Duodenal mucosa (tissue), 2 donors: Measurements from ENCODE around the gene GAD2.

Source experiments
- H3K27ac ChIP-seq: one replicate; pipeline ENCODE4 v1.7.0; 2013; ENCODE audit warnings: low read depth, low read length
- H3K27me3 ChIP-seq, 2 donors: one replicate each; pipeline ENCODE4 v1.7.0; 2013; ENCODE audit warnings: low read length in 2 of 2, control low read depth in 1 of 2; ENCODE audit not compliant: insufficient read depth in 2 of 2, control insufficient read depth in 1 of 2
- H3K36me3 ChIP-seq, 2 donors: one replicate each; pipeline ENCODE4 v1.7.0; 2013; ENCODE audit warnings: low read length in 2 of 2, control low read depth in 1 of 2; ENCODE audit not compliant: insufficient read depth in 2 of 2, control insufficient read depth in 1 of 2
- H3K4me1 ChIP-seq, 2 donors: one replicate each; pipeline ENCODE4 v1.7.0; 2013; ENCODE audit warnings: low read length in 2 of 2, control low read depth in 1 of 2; ENCODE audit not compliant: insufficient read depth in 2 of 2, control insufficient read depth in 1 of 2
- H3K4me3 ChIP-seq, 2 donors: one replicate each; pipeline ENCODE4 v1.7.0; 2013; ENCODE audit warnings: low read length in 2 of 2, low read depth in 1 of 2
- H3K9ac ChIP-seq, 2 donors: one replicate each; pipeline ENCODE4 v1.7.0; 2013; ENCODE audit warnings: low read length in 2 of 2, low read depth in 1 of 2
- H3K9me3 ChIP-seq, 2 donors: one replicate each; pipeline ENCODE4 v1.7.0; 2013; ENCODE audit warnings: low read length in 2 of 2, control low read depth in 1 of 2; ENCODE audit not compliant: control insufficient read depth in 1 of 2

GAD2 gene

GRCh38 chr10:26216585-26217395 is at the start of gene GAD2:
Gene GAD2, plus strand, starts transcription at chr10:26216774. Its CDS starts 36 bp downstream, at chr10:26216810.
- Histone ChIP-seq H3K27ac (no peak within 1 kb of the TSS), H3K27me3 (peaks cover 74 to 97% of the 10 kb centered on the region in 2 donors), H3K9ac (no peak within 1 kb of the TSS), H3K36me3 (no peaks in the 10 kb centered on the region), H3K4me1 (no peaks in the 10 kb centered on the region), H3K4me3 (peak within 1 kb of the TSS in 1 of 2 donors; percentile 5), H3K9me3 (no peaks in the 10 kb centered on the region)

- H3K27ac ChIP-seq: no peak overlapping the region
- H3K9me3 ChIP-seq: no peaks in the 10 kb centered on the region
- H3K27me3 ChIP-seq: no peaks in the 10 kb centered on the region
- H3K36me3 ChIP-seq: no peaks in the 10 kb centered on the region
- H3K9ac ChIP-seq: no peak overlapping the region
- no peaks in the 10 kb centered on the region for H3K4me1 ChIP-seq
- H3K4me3 ChIP-seq: no peak overlapping the region
These were observed 47.1 kb upstream of the GAD2 start for GRCh38 chr10:26169466-26169865.

GRCh38 chr10:26172131-26172530 is 44.4 kb upstream of the GAD2 start:
- H3K27me3 ChIP-seq: no peaks in the 10 kb centered on the region
- H3K4me3 ChIP-seq: no peak overlapping the region
- H3K4me1 ChIP-seq: no peaks in the 10 kb centered on the region
- H3K36me3 ChIP-seq: no peaks in the 10 kb centered on the region
- H3K9ac ChIP-seq: no peak overlapping the region
- no peak overlapping the region for H3K27ac ChIP-seq
- H3K9me3 ChIP-seq: no peaks in the 10 kb centered on the region

- H3K9me3 ChIP-seq: no peaks in the 10 kb centered on the region
These were observed 42.7 kb upstream of the GAD2 start for GRCh38 chr10:26173837-26174236.

GRCh38 chr10:26177341-26177740 is 39.2 kb upstream of the GAD2 start:
- H3K4me3 ChIP-seq: no peak overlapping the region
- no peak overlapping the region for H3K27ac ChIP-seq
- H3K36me3 ChIP-seq: no peaks in the 10 kb centered on the region
- no peaks in the 10 kb centered on the region for H3K27me3 ChIP-seq
- H3K9ac ChIP-seq: no peak overlapping the region
- H3K9me3 ChIP-seq: no peaks in the 10 kb centered on the region
- no peaks in the 10 kb centered on the region for H3K4me1 ChIP-seq

More at GRCh38 chr10:26173837-26174236, 42.7 kb upstream of the GAD2 start:
- Histone ChIP-seq H3K4me3 (no peak overlapping the region), H3K4me1 (no peaks in the 10 kb centered on the region), H3K36me3 (no peaks in the 10 kb centered on the region), H3K27ac (no peak overlapping the region), H3K27me3 (no peaks in the 10 kb centered on the region), H3K9ac (no peak overlapping the region)

GRCh38 chr10:26194275-26194674 is 22.3 kb upstream of the GAD2 start:
- Histone ChIP-seq H3K27ac (no peak overlapping the region), H3K9me3 (no peaks in the 10 kb centered on the region), H3K9ac (no peak overlapping the region), H3K36me3 (no peaks in the 10 kb centered on the region), H3K27me3 (no peaks in the 10 kb centered on the region), H3K4me3 (no peak overlapping the region), H3K4me1 (no peaks in the 10 kb centered on the region)

- Histone ChIP-seq H3K9ac (no peak overlapping the region), H3K9me3 (no peaks in the 10 kb centered on the region), H3K36me3 (no peaks in the 10 kb centered on the region), H3K27me3 (no peaks in the 10 kb centered on the region), H3K4me1 (no peaks in the 10 kb centered on the region), H3K27ac (no peak overlapping the region), H3K4me3 (no peak overlapping the region)
These were observed 19.3 kb upstream of the GAD2 start for GRCh38 chr10:26197248-26197647.

GRCh38 chr10:26198119-26198518 is 18.5 kb upstream of the GAD2 start:
- no peak overlapping the region for H3K9ac ChIP-seq
- H3K9me3 ChIP-seq: no peaks in the 10 kb centered on the region
- H3K4me1 ChIP-seq: no peaks in the 10 kb centered on the region
- no peak overlapping the region for H3K27ac ChIP-seq
- H3K36me3 ChIP-seq: no peaks in the 10 kb centered on the region
- H3K27me3 ChIP-seq: no peaks in the 10 kb centered on the region
- no peak overlapping the region for H3K4me3 ChIP-seq

GRCh38 chr10:26199841-26200240 is 16.7 kb upstream of the GAD2 start:
- no peaks in the 10 kb centered on the region for H3K9me3 ChIP-seq
- H3K4me1 ChIP-seq: no peaks in the 10 kb centered on the region
- no peaks in the 10 kb centered on the region for H3K36me3 ChIP-seq
- H3K9ac ChIP-seq: no peak overlapping the region
- H3K27ac ChIP-seq: no peak overlapping the region
- H3K4me3 ChIP-seq: no peak overlapping the region
- no peaks in the 10 kb centered on the region for H3K27me3 ChIP-seq

- Histone ChIP-seq H3K9ac (no peak overlapping the region), H3K4me3 (no peak overlapping the region), H3K9me3 (no peaks in the 10 kb centered on the region), H3K4me1 (no peaks in the 10 kb centered on the region), H3K36me3 (no peaks in the 10 kb centered on the region), H3K27me3 (no peaks in the 10 kb centered on the region), H3K27ac (no peak overlapping the region)
These were observed 11.4 kb upstream of the GAD2 start for GRCh38 chr10:26205223-26205622.
